HG02885 (cell line): ENCODE results near the gene TMCC1.

Experiments used
- ATAC-seq: cut with Tn5 transposase; IDR thresholded peaks from one replicate; pipeline ENCODE4 v1.9.1; 2021; ENCODE audit warnings: mild to moderate bottlenecking; ENCODE audit not compliant: unreplicated experiment, poor library complexity

The TMCC1 gene

GRCh38 chr3:129628169-129628522 is 265.4 kb downstream of the TMCC1 start:
- ATAC-seq = no peak

DNA sequence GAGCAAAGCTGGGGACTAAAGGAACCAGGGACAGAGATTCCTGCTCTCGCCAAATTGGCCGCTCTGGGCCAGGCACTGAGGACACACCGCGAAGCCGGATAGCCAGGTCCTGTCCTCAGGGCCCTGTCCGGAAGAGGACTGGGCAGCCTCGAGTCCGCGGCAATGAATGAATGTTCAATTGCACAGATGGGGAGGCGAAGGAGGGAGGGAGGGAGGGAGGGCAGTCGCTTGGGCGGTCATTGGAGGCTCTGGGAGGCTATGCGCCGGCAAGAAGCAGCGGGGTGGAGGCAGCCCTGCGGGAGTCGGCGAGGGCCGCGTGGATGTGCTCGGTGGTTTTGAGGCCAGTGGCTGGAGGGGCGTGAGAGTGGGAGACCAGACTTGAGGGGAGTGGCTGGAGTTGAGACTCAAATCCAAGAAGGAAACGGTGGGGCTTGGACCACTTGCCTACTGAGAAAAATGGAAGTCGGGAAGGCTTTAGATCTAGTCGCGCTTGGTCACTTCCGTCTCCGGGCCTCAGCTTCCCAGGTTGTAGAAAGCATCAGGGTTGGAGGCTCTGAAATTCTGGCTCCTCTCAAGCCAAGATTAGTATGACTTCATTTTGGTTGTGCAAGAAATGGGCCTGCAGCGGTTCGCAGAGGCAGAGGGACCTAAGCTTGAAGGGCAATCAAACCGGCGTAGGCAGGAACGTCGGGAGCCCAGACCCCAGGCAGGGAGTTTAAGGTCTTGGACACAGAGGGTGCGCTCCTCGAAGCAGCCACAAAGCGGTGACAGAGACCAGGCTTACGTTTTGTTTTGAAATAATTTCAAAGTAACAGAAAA is 266.0 kb downstream of the TMCC1 start:
- peak; percentile 52 for ATAC-seq

DNA sequence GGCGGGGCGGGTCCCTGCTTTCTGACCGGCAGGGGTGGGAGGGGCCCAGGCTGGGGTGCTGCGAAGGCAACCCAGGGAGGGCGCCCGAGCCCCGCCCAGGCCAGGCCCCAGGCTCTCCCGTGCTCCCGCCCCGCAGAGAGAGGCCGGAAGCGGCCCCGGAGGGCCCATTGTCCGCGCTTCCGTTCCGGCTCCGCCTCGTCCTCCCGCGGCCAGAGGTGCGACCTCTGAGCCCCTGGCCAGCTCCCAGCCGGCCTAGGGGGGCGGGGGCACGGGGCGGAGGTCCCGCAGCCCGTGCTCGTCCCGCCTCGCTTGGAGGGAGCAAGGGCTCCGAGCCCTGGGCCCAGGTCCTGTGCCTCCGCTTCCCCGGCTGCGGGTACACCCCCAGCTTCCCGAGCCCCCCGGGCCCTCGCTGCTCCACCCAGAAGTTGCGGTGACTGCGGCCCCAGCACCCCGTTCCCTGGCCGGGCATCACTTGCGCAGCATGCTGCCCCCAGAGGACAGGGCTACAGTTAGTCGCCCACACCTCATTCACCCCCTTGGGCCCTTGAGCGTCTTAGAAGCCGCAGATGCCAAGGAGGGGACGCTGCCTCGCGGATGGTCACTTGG is 266.7 kb downstream of the TMCC1 start:
- ATAC-seq = peak; percentile 95

DNA sequence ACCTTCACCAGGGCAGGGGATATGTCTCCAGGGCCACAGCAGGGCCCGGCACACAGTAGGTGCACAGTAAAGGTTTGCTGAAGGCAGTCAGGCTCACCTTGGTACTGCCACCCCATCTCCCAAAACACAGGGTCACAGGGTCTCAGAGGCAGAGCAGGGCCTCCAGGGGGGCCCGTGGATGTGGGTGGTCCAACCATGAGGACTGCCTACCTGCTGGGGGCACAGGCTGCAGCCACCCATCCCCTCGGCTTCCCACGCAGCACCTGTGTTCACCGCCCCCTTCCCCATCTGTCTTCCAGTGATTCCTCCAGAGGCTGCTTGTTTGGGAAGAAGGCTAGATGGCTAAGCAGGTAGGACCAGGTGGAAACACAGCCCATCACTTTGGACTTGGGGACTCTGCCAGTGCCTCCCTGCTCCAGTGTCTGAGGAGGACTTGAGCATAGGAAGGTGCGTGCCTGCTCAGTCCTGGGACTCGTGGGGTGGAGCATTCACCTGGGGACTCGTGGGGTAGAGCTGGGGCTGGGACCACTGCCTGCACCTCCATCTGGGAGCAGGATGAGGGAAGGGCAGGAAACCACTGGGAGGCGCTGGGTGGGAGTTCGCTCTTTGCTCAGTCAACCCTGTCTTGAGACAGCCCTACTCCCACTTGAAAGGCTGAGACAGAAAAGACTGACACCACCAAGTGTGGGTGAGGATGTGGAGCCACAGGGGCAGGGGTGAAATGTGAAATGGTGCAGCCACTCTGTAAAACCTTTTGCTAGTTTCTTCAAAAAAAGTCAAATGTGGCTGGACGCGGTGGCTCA is 268.2 kb downstream of the TMCC1 start:
- no peak for ATAC-seq

DNA sequence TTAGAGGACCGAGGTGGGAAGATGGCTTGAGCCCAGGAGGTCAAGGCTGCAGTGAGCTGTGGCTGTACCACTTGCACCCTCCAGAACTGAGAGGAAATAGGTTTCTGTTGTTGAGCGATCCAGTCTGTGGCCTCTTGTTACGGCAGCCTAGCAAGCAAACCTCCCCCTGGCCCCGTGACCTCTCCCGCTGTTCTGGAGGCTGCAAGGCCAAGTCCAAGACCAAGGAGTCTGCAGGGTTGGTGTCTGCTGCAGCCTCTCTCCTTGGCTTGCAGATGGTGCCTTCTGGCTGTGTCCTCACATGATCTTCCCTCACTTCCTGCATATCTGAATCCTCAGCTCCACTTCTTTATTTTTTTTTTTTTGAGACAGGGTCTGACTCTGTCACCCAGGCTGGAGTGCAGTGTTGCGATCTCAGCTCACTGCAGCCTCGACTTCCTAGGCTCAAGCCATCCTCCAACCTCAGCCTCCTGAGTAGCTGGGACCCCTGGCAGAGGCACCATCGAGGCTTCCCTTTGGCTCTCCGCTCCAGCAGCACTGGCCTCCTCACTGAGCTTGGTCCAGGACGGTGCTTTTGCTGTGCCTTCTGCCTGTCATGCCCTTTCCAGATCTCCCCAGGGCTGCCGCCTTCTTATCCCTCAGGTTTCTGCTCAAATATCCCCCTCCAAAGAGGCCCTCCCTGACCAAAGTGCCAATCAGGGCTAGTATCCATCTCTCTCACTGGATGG is 269.0 kb downstream of the TMCC1 start:
- ATAC-seq = no peak

- ATAC-seq = no peak
These were observed 269.9 kb downstream of the TMCC1 start for GRCh38 chr3:129623447-129624118.

DNA sequence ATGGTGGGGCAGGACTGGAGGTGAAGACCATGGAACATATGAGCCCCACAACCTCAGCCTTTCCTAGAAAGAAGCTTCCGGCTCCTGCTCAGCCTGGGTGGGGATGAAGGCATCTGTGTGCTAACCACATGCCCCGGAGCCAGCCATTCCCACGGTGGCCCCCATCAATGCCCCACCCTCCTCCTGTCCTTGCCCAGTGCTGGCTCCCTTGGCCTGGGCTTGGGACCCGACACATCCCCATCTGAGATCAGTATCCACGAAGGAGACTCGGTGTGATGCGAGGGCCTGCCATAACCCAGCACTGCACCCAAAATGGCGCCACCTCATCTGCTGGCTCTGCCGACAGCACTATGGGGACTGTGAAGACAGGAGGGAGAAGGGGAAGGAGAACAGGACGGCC is 270.6 kb downstream of the TMCC1 start:
- no peak for ATAC-seq

DNA sequence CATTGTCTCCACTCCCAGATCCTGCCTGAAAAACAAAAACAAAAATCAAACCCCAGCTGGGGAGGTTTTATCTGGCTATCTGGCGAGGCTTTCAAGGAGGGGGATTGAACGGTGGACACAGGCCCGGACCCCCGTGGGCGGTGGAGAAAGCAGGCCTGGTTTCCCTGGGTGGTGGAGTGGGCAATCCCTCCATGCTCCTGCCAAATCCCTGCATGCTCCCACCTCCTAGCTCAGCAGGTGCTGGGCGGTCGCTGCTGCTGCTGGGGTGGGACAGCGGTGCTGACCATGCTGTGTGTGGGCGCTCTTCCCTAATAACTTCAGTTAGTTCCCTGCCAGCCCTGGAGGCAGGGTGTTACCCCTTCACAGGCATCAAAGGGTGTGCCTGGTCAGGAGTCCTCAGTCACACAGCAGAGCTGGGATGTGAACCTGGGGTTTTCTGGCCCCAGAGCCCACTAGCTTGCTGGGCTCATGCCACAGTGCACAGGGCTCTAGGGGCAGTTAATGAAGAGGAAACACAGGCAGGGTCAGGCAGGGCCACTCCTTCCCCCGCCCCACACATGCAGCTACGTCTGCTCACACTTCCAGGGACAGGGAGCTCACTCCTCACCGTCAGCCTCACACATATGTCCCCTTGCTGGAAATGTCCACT is 271.2 kb downstream of the TMCC1 start:
- ATAC-seq = no peak

GRCh38 chr3:129621626-129622225 is 271.8 kb downstream of the TMCC1 start:
- ATAC-seq = no peak

GRCh38 chr3:129620828-129621559 is 272.5 kb downstream of the TMCC1 start:
- ATAC-seq = no peak

DNA sequence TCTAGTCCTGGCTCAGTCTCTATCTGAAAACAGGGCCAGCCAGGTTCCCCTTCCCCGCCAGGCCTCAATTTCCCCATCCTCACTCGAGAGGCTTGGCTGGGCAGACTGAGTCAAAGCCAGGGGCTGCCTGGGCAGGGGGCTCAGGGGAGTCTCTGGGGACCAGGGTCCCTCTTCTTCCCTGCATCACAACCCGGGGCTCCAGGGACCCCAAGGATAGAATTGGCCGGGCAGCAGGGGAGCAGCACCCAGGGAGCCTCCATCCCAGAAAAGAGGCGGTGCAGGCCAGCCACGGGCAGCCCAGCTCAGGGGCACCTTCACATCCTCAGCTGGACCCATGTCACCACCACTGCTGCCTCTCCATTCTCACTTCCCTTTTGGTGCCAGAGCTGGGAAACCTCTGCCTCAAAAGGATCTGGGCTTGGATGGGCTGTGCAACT is 273.8 kb downstream of the TMCC1 start:
- ATAC-seq = no peak

DNA sequence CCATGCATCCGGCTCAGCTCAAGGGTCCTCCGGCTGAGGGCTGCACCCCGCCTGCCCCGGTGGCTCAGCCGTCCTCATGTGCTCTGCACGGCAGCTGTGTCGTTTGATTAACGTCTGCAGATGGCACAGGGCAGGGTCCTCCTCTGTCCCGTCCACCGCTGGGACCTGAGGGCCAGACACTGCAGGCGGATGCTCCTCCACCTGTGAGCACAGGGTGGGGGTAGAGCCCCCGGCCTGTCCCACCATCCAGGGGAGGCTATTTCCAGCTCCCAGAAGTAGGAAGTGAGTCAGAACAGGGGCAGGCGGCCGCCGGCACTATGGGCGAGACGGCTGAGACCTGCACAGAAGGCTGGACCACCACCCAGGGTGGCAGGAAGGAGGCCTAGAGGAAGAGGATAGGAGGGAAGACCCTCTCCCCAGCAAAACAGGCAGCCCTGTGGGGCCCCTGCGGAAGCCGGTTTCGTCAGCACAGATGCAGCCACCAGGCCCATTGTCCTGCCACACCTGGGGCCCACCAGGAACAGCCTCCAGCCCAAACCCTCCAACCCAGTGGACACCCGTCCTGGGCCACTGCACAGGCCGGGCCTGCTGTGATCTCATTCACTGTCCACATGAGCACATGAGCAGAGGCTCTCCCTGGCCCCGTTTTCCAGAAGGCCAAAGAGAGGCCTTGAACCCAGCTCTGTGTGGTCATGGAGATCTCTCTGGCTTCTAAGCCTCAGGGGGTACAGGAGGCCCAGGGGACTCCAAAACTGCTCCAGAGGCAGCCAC is 274.4 kb downstream of the TMCC1 start:
- no peak for ATAC-seq

GRCh38 chr3:129618186-129618820 is 275.2 kb downstream of the TMCC1 start:
- no peak for ATAC-seq

GRCh38 chr3:129617381-129618185 is 275.9 kb downstream of the TMCC1 start:
- ATAC-seq = no peak

DNA sequence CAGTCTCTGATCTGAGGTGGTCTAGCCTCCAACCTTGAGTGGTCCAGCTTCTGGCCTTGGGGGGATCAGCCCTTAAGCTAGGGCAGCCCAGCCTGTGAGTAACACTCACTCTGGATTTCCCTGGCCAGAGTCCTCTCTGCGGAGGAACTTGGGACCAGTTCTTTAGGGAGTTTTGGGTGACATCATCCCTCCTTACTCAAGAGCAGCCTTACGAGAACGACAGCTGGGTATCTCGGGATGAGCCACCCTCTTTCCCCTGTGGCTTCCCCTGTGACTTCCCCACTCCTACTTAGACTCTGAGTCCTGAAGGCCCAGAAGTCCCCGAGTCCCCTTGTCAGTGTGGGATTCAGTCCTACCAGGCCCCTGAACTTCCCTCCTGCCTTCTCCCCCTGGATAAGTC is 276.8 kb downstream of the TMCC1 start:
- ATAC-seq = no peak

DNA sequence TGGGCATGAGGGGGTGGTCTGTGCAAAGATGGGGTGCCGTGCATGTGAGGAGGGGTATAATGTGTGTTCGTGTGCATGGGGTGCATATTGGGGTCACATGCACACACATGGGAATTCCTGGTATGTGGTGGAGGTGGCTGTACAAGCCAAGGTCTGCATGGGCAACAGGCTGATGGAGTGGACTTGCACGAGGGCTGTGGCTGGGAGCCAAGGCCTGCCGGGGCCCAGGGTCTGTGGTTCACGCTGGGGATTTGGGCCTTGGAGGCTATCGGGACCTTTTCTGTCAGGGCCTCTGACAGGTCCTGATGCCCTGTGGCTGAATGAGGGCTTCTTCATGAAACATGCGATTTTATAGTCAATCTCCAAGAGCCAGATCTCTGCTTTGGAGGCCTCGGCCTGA is 277.2 kb downstream of the TMCC1 start:
- ATAC-seq = no peak
